MM.1S (cell line): ENCODE measurements around the gene HS2ST1.

Experiments used
- EZH2 ChIP-seq: fragments of 300-600 bp; sonication (generic); optimal IDR thresholded peaks from 2 replicates; pipeline ENCODE3; 2017; ENCODE audit warnings: low read depth, mild to moderate bottlenecking, antibody characterized with exemption, low read length, mixed read lengths
- TF ChIP-seq, protein P1 (sequence below): fragments of 300-600 bp; sonication (generic); IDR thresholded peaks from 2 replicates; pipeline ENCODE4 v1.5.1; 2016; ENCODE audit warnings: antibody characterized with exemption, low read length, mixed read lengths

DNA sequence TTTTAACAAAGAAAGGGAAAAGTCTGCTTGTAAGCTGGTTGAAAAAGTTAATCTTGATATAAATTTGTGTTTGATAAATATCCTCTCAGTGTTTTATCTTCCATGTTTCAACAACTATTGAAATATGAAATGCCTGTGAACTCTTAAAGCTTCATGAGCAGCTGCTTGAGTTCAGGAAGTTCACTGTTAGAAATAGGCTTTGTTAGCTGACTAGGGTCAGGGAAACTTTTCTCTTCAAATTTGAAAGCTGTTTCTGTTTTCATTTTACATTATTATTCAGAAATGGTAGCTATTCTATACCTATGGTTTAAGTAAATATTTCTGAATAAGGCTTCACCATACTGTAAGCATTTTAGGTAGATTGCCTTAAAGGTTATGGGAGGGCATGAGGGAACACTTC, 191.7 kb downstream of the HS2ST1 start:
- TF ChIP-seq, protein P1, sequence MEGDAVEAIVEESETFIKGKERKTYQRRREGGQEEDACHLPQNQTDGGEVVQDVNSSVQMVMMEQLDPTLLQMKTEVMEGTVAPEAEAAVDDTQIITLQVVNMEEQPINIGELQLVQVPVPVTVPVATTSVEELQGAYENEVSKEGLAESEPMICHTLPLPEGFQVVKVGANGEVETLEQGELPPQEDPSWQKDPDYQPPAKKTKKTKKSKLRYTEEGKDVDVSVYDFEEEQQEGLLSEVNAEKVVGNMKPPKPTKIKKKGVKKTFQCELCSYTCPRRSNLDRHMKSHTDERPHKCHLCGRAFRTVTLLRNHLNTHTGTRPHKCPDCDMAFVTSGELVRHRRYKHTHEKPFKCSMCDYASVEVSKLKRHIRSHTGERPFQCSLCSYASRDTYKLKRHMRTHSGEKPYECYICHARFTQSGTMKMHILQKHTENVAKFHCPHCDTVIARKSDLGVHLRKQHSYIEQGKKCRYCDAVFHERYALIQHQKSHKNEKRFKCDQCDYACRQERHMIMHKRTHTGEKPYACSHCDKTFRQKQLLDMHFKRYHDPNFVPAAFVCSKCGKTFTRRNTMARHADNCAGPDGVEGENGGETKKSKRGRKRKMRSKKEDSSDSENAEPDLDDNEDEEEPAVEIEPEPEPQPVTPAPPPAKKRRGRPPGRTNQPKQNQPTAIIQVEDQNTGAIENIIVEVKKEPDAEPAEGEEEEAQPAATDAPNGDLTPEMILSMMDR: no peak
- TF ChIP-seq EZH2: no peak
